Calu3 (cell line): ENCODE results near the gene UNK. TPM values are rescaled to one million over a fixed set of nuclear protein-coding genes. Genes with fewer than 3 reads are reported as not detected.
"Not testable (repeated sequence)": the region's sequence is repeated elsewhere in the genome, so short reads cannot be mapped to it uniquely, and the experiment has no call there.

Experiments used
- BruUV-seq: library from RNA; stranded (reverse); fragments of 400-500 nt; replicated peaks from 2 replicates; lab custom pipeline; 2021; lab: Mats Ljungman, UMichigan
- CTCF ChIA-PET: fragments of 300-600 bp; sonication (Branson Sonifier 250); formaldehyde crosslinking; loops from one replicate; lab custom pipeline; 2022; ENCODE audit warnings: antibody characterized with exemption; lab: Charles Lee
- DNase-seq: peaks from one replicate; pipeline ENCODE4 v3.0.0; 2022
- H3K27ac Mint-ChIP-seq: one replicate; pipeline ENCODE4 v1.8.0; 2022; ENCODE audit warnings: mixed read lengths; ENCODE audit not compliant: unreplicated experiment
- H3K27me3 Mint-ChIP-seq: one replicate; pipeline ENCODE4 v1.8.0; 2022; ENCODE audit warnings: mixed read lengths; ENCODE audit not compliant: unreplicated experiment
- H3K36me3 Mint-ChIP-seq: one replicate; pipeline ENCODE4 v1.8.0; 2022; ENCODE audit warnings: mild to moderate bottlenecking, moderate library complexity, mixed read lengths; ENCODE audit not compliant: insufficient read depth, unreplicated experiment
- H3K4me1 Mint-ChIP-seq: one replicate; pipeline ENCODE4 v1.8.0; 2022; ENCODE audit warnings: mild to moderate bottlenecking, low read depth, mixed read lengths; ENCODE audit not compliant: unreplicated experiment
- H3K4me3 Mint-ChIP-seq: one replicate; pipeline ENCODE4 v1.8.0; 2022; ENCODE audit warnings: mild to moderate bottlenecking, low read depth, moderate library complexity, mixed read lengths; ENCODE audit not compliant: unreplicated experiment
- H3K9me3 Mint-ChIP-seq: one replicate; pipeline ENCODE4 v1.8.0; 2022; ENCODE audit warnings: low read depth, mixed read lengths; ENCODE audit not compliant: unreplicated experiment
- CTCF ChIP-seq: fragments of 200-600 bp; IDR thresholded peaks from one replicate; pipeline ENCODE4 v1.8.0; 2022; ENCODE audit warnings: antibody characterized with exemption; ENCODE audit not compliant: unreplicated experiment
- intact Hi-C: fragments of 100-400 bp; cut with micrococcal nuclease; formaldehyde crosslinking; loops from one replicate; pipeline ENCODE4 v1.10.0; 2022; ENCODE audit not compliant: unreplicated experiment
- total RNA-seq: library from RNA; stranded (reverse); gene quantifications from 2 replicates; pipeline ENCODE4 v1.2.3, GENCODE V29; 2022

Gene UNK
- total RNA-seq, 1 experiment from 2014 or later: 26.0 TPM

- CTCF ChIA-PET: interaction anchor here (0.9 kb wide), 1 partner anchor 73 kb away, joined by 3 read pairs; no protein-coding TSS in a partner anchor
- H3K27me3 Mint-ChIP-seq: peaks cover 11% of the 10 kb centered on the region
- H3K27ac Mint-ChIP-seq: peak overlapping the region; percentile 73
- no peak for TF ChIP-seq CTCF
- DNase-seq: no peak
- peaks cover 7% of the 10 kb centered on the region for H3K4me1 Mint-ChIP-seq
- H3K9me3 Mint-ChIP-seq: no peaks in the 10 kb centered on the region
- no TSS peak for BruUV-seq
- H3K36me3 Mint-ChIP-seq: peaks cover 64% of the 10 kb centered on the region
- intact Hi-C loops: no loop called here
- H3K4me3 Mint-ChIP-seq: peak overlapping the region; percentile 7
Measured at GRCh38 chr17:75774991-75775668, 9.5 kb upstream of the UNK start.

GRCh38 chr17:75776386-75777295, 8.0 kb upstream of the UNK start:
- intact Hi-C loops: no loop called here
- Mint-ChIP-seq H3K27ac (peak overlapping the region; percentile 73), H3K4me3 (peak overlapping the region; percentile 77), H3K9me3 (no peaks in the 10 kb centered on the region), H3K27me3 (peaks cover 12% of the 10 kb centered on the region), H3K4me1 (peaks cover 7% of the 10 kb centered on the region), H3K36me3 (peaks cover 65% of the 10 kb centered on the region)
- TF ChIP-seq CTCF: no peak
- no peak for DNase-seq
- CTCF ChIA-PET: interaction anchor here (0.6 kb wide), 2 partner anchors 68 to 79 kb away, joined by 3 to 7 read pairs; partner anchors contain the start of gene WBP2
- no TSS peak for BruUV-seq

- H3K27ac Mint-ChIP-seq: peak overlapping the region; percentile 73
- intact Hi-C loops: no loop called here
- DNase-seq: no peak
- CTCF ChIA-PET: interaction anchor here (0.6 kb wide), 2 partner anchors 67 to 78 kb away, joined by 3 to 7 read pairs; partner anchors contain the start of gene WBP2
- peak overlapping the region; percentile 77 for H3K4me3 Mint-ChIP-seq
- TF ChIP-seq CTCF: no peak
- H3K4me1 Mint-ChIP-seq: peaks cover 7% of the 10 kb centered on the region
- no peaks in the 10 kb centered on the region for H3K9me3 Mint-ChIP-seq
- no TSS peak for BruUV-seq
- H3K36me3 Mint-ChIP-seq: peaks cover 60% of the 10 kb centered on the region
- peaks cover 12% of the 10 kb centered on the region for H3K27me3 Mint-ChIP-seq
Measured at GRCh38 chr17:75777296-75777922, 7.2 kb upstream of the UNK start.

GRCh38 chr17:75778066-75778860, 6.3 kb upstream of the UNK start:
- BruUV-seq: TSS peak; percentile 61
- H3K4me3 Mint-ChIP-seq: peak overlapping the region; percentile 77
- peaks cover 69% of the 10 kb centered on the region for H3K36me3 Mint-ChIP-seq
- DNase-seq, intact Hi-C loops, H3K9me3 Mint-ChIP-seq: not testable (repeated sequence)
- H3K4me1 Mint-ChIP-seq: peaks cover 14% of the 10 kb centered on the region
- H3K27me3 Mint-ChIP-seq: peaks cover 12% of the 10 kb centered on the region
- peak overlapping the region; percentile 100 for H3K27ac Mint-ChIP-seq
- CTCF ChIA-PET: interaction anchor here (1.2 to 1.4 kb wide), 2 partner anchors 67 to 77 kb away, joined by 5 to 6 read pairs; partner anchors contain the start of gene WBP2
